ENCODE results near the gene HSP90AB1.

HSP90AB1 gene

GRCh38 chr6:44260011-44260410, 13.1 kb downstream of the HSP90AB1 start:
- no peak overlapping the region for H3K27ac ChIP-seq (ENCODE audit: low read length)
- H3K36me3 ChIP-seq (ENCODE audit: control insufficient read depth in 1 of 2, insufficient read depth in 2 of 2, low read length in 2 of 2) = peaks cover 11 to 17% of the 10 kb centered on the region in 2 donors
- H3K4me3 ChIP-seq (ENCODE audit: low read depth in 1 of 2, low read length in 2 of 2) = no peak overlapping the region
- H3K9me3 ChIP-seq (ENCODE audit: control insufficient read depth in 1 of 2, low read length in 2 of 2) = no peaks in the 10 kb centered on the region
- no peaks in the 10 kb centered on the region for H3K27me3 ChIP-seq (ENCODE audit: low read depth, low read length)
- H3K4me1 ChIP-seq (ENCODE audit: control insufficient read depth in 1 of 2, insufficient read depth in 2 of 2, low read length in 2 of 2) = peaks cover 28 to 55% of the 10 kb centered on the region in 2 donors

GRCh38 chr6:44260451-44261297, 13.8 kb downstream of the HSP90AB1 start:
- Histone ChIP-seq H3K4me1 (ENCODE audit: control insufficient read depth in 1 of 2, insufficient read depth in 2 of 2, low read length in 2 of 2) (peaks cover 28 to 49% of the 10 kb centered on the region in 2 donors), H3K27me3 (ENCODE audit: low read depth, low read length) (no peaks in the 10 kb centered on the region), H3K27ac (ENCODE audit: low read length) (no peak overlapping the region), H3K4me3 (ENCODE audit: low read depth in 1 of 2, low read length in 2 of 2) (no peak overlapping the region), H3K36me3 (ENCODE audit: control insufficient read depth in 1 of 2, insufficient read depth in 2 of 2, low read length in 2 of 2) (peaks cover 8 to 15% of the 10 kb centered on the region in 2 donors), H3K9me3 (ENCODE audit: control insufficient read depth in 1 of 2, low read length in 2 of 2) (no peaks in the 10 kb centered on the region)

- Histone ChIP-seq H3K27me3 (ENCODE audit: low read depth, low read length) (no peaks in the 10 kb centered on the region), H3K9me3 (ENCODE audit: control insufficient read depth in 1 of 2, low read length in 2 of 2) (no peaks in the 10 kb centered on the region), H3K36me3 (ENCODE audit: control insufficient read depth in 1 of 2, insufficient read depth in 2 of 2, low read length in 2 of 2) (peaks cover 8 to 15% of the 10 kb centered on the region in 2 donors), H3K4me1 (ENCODE audit: control insufficient read depth in 1 of 2, insufficient read depth in 2 of 2, low read length in 2 of 2) (peaks cover 20 to 40% of the 10 kb centered on the region in 2 donors), H3K27ac (ENCODE audit: low read length) (no peak overlapping the region), H3K4me3 (ENCODE audit: low read depth in 1 of 2, low read length in 2 of 2) (no peak overlapping the region)
Measured at GRCh38 chr6:44261581-44261980, 14.7 kb downstream of the HSP90AB1 start.

- Histone ChIP-seq H3K27ac (ENCODE audit: low read length) (peak overlapping the region; percentile 79), H3K4me3 (ENCODE audit: low read depth in 1 of 2, low read length in 2 of 2) (peak overlapping the region; percentile 80 to 81), H3K9me3 (ENCODE audit: control insufficient read depth in 1 of 2, low read length in 2 of 2) (no peaks in the 10 kb centered on the region), H3K4me1 (ENCODE audit: control insufficient read depth in 1 of 2, insufficient read depth in 2 of 2, low read length in 2 of 2) (peaks cover 19 to 35% of the 10 kb centered on the region in 2 donors), H3K36me3 (ENCODE audit: control insufficient read depth in 1 of 2, insufficient read depth in 2 of 2, low read length in 2 of 2) (peaks cover 8 to 15% of the 10 kb centered on the region in 2 donors), H3K27me3 (ENCODE audit: low read depth, low read length) (no peaks in the 10 kb centered on the region)
Measured at GRCh38 chr6:44262467-44263353, 15.8 kb downstream of the HSP90AB1 start.

GRCh38 chr6:44263354-44264100, 16.6 kb downstream of the HSP90AB1 start:
- H3K4me3 ChIP-seq (ENCODE audit: low read depth in 1 of 2, low read length in 2 of 2) = peak overlapping the region; percentile 80 to 81
- H3K27ac ChIP-seq (ENCODE audit: low read length) = peak overlapping the region; percentile 79
- no peaks in the 10 kb centered on the region for H3K27me3 ChIP-seq (ENCODE audit: low read depth, low read length)
- no peaks in the 10 kb centered on the region for H3K9me3 ChIP-seq (ENCODE audit: control insufficient read depth in 1 of 2, low read length in 2 of 2)
- peaks cover 19 to 30% of the 10 kb centered on the region in 2 donors for H3K4me1 ChIP-seq (ENCODE audit: control insufficient read depth in 1 of 2, insufficient read depth in 2 of 2, low read length in 2 of 2)
- peaks cover 8 to 13% of the 10 kb centered on the region in 2 donors for H3K36me3 ChIP-seq (ENCODE audit: control insufficient read depth in 1 of 2, insufficient read depth in 2 of 2, low read length in 2 of 2)

GRCh38 chr6:44264154-44265006, 17.5 kb downstream of the HSP90AB1 start:
- Histone ChIP-seq H3K27ac (ENCODE audit: low read length) (peak overlapping the region; percentile 79), H3K36me3 (ENCODE audit: control insufficient read depth in 1 of 2, insufficient read depth in 2 of 2, low read length in 2 of 2) (peaks cover 8 to 10% of the 10 kb centered on the region in 2 donors), H3K4me3 (ENCODE audit: low read depth in 1 of 2, low read length in 2 of 2) (peak overlapping the region; percentile 80 to 81), H3K9me3 (ENCODE audit: control insufficient read depth in 1 of 2, low read length in 2 of 2) (no peaks in the 10 kb centered on the region), H3K4me1 (ENCODE audit: control insufficient read depth in 1 of 2, insufficient read depth in 2 of 2, low read length in 2 of 2) (peaks cover 19 to 30% of the 10 kb centered on the region in 2 donors), H3K27me3 (ENCODE audit: low read depth, low read length) (peaks cover under 1% of the 10 kb centered on the region)

- peaks cover 19 to 34% of the 10 kb centered on the region in 2 donors for H3K4me1 ChIP-seq (ENCODE audit: control insufficient read depth in 1 of 2, insufficient read depth in 2 of 2, low read length in 2 of 2)
- H3K27ac ChIP-seq (ENCODE audit: low read length) = peak within 1 kb of the TSS; percentile 79
- H3K36me3 ChIP-seq (ENCODE audit: control insufficient read depth in 1 of 2, insufficient read depth in 2 of 2, low read length in 2 of 2) = peaks cover 1 to 4% of the 10 kb centered on the region in 2 donors
- H3K4me3 ChIP-seq (ENCODE audit: low read depth in 1 of 2, low read length in 2 of 2) = peak within 1 kb of the TSS; percentile 80 to 81
- peaks cover 8% of the 10 kb centered on the region for H3K27me3 ChIP-seq (ENCODE audit: low read depth, low read length)
- H3K9me3 ChIP-seq (ENCODE audit: control insufficient read depth in 1 of 2, low read length in 2 of 2) = no peaks in the 10 kb centered on the region
Measured at GRCh38 chr6:44265007-44265721, 18.3 kb downstream of the HSP90AB1 start, which contains the start of gene NFKBIE. TSS of gene NFKBIE (minus strand) at chr6:44265551. CDS start at chr6:44265346, 205 bp downstream.

GRCh38 chr6:44265722-44266233, 18.9 kb downstream of the HSP90AB1 start:
- Histone ChIP-seq H3K27ac (ENCODE audit: low read length) (no peak overlapping the region), H3K9me3 (ENCODE audit: control insufficient read depth in 1 of 2, low read length in 2 of 2) (no peaks in the 10 kb centered on the region), H3K4me1 (ENCODE audit: control insufficient read depth in 1 of 2, insufficient read depth in 2 of 2, low read length in 2 of 2) (peaks cover 19 to 34% of the 10 kb centered on the region in 2 donors), H3K4me3 (ENCODE audit: low read depth in 1 of 2, low read length in 2 of 2) (peak overlapping the region in 1 of 2 donors; percentile 81), H3K36me3 (ENCODE audit: control insufficient read depth in 1 of 2, insufficient read depth in 2 of 2, low read length in 2 of 2) (no peaks in the 10 kb centered on the region), H3K27me3 (ENCODE audit: low read depth, low read length) (peaks cover 8% of the 10 kb centered on the region)

GRCh38 chr6:44266347-44266746, 19.4 kb downstream of the HSP90AB1 start:
- H3K27me3 ChIP-seq (ENCODE audit: low read depth, low read length) = peaks cover 11% of the 10 kb centered on the region
- H3K36me3 ChIP-seq (ENCODE audit: control insufficient read depth in 1 of 2, insufficient read depth in 2 of 2, low read length in 2 of 2) = no peaks in the 10 kb centered on the region
- peaks cover 19 to 34% of the 10 kb centered on the region in 2 donors for H3K4me1 ChIP-seq (ENCODE audit: control insufficient read depth in 1 of 2, insufficient read depth in 2 of 2, low read length in 2 of 2)
- H3K4me3 ChIP-seq (ENCODE audit: low read depth in 1 of 2, low read length in 2 of 2) = no peak overlapping the region
- H3K9me3 ChIP-seq (ENCODE audit: control insufficient read depth in 1 of 2, low read length in 2 of 2) = no peaks in the 10 kb centered on the region
- no peak overlapping the region for H3K27ac ChIP-seq (ENCODE audit: low read length)

Data from muscle layer of duodenum (tissue), 2 donors.